Measurements from ENCODE around the gene REEP1.

REEP1 gene

DNA sequence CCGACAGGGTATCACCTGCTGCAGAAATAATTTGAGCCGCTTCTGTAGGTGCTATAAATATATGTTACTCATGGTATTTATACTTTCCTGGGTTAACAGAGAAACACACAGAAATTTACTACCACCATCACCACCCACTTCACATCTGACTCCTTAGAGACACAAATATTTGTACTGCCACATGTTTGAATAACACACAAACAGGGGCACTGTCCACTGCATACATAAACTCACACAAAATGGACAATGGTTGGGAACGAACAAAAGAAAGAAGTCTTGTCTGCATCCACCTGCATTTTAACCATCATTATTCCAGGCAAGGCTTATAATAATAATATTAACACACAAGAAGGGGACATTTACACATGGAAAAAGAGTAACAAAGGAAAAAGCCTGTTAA lies 166.1 kb downstream of the REEP1 start:
- no peaks in the 10 kb centered on the region for H3K27me3 Mint-ChIP-seq
- DNase-seq (no peak), ATAC-seq (no peak)
- H3K27ac Mint-ChIP-seq, result no peak overlapping the region
- no peaks in the 10 kb centered on the region for H3K9me3 Mint-ChIP-seq
- peaks cover 10% of the 10 kb centered on the region for H3K4me1 Mint-ChIP-seq
- no peak overlapping the region for H3K4me3 Mint-ChIP-seq

DNA sequence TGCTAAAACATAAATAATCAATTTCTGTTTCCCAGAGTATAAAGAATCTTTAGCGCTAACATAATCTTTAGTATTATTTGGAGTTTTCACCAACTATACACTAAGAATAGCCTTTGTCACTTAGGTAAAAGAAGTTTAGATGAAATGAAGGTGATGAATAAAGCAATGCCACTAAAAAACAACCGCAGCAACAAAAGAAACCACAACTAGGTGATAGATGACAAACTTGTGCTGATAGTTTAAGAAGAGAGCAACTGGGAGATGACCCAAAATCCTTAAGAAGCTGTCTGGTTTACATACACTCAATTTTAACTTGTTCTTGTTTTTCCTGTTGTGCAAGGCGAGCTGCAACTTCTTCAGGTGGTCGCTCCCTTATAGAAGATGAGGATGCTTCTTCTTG lies 167.0 kb downstream of the REEP1 start:
- Mint-ChIP-seq H3K27me3 (no peaks in the 10 kb centered on the region), H3K27ac (no peak overlapping the region), H3K4me1 (peaks cover 2% of the 10 kb centered on the region), H3K9me3 (no peaks in the 10 kb centered on the region), H3K4me3 (no peak overlapping the region)
- DNase-seq (no peak), ATAC-seq (no peak)

All from stimulated activated naive CD8-positive, alpha-beta T cell treated with anti-CD3 and anti-CD28 coated beads, Interleukin-15, amount 100 ng/mL, for 72 hours (primary cell).